Frontal cortex (tissue), 4 donors: ENCODE results near the gene SLC30A9. TPM values are rescaled to one million over a fixed set of nuclear protein-coding genes. Genes with fewer than 3 reads are reported as not detected.

ENCODE experiments used
- DNase-seq, 2 donors: peaks; one replicate each; pipeline ENCODE4 v3.0.0; 2012; ENCODE audit warnings: low spot score in 2 of 2
- FAIRE-seq: peaks from 2 replicates; lab custom pipeline; 2012; peaks lifted over from hg19 to GRCh38; lab: Jason Lieb, UNC
- total RNA-seq: library from RNA; depleted of rRNA; stranded (reverse); fragments of >200 nt; gene quantifications from one replicate; pipeline ENCODE4 v1.2.3, GENCODE V29; 2014
- donor health status: control.
- donor health status: control.
- donor health status: control.

SLC30A9 gene
- 112 TPM for total RNA-seq

- DNase-seq (peak; percentile 92 to 97), FAIRE-seq (peak; percentile 54)
These were observed at the start of gene SLC30A9 for GRCh38 chr4:41990365-41991111. TSS of gene SLC30A9 (plus strand) at chr4:41990530. CDS start at chr4:41990652, 122 bp downstream.

- DNase-seq (no peak), FAIRE-seq (no peak)
These were observed 49.5 kb upstream of the SLC30A9 start for GRCh38 chr4:41940834-41941233.

GRCh38 chr4:41943506-41943905 lies 46.8 kb upstream of the SLC30A9 start:
- no peak for DNase-seq
- FAIRE-seq: no peak

- FAIRE-seq (no peak), DNase-seq (no peak)
These were observed 46.2 kb upstream of the SLC30A9 start for GRCh38 chr4:41944089-41944488.

GRCh38 chr4:41949531-41949930 lies 40.8 kb upstream of the SLC30A9 start:
- FAIRE-seq: no peak

GRCh38 chr4:41957634-41958033 lies 32.7 kb upstream of the SLC30A9 start:
- DNase-seq: no peak

More at GRCh38 chr4:41949531-41949930, 40.8 kb upstream of the SLC30A9 start:
- DNase-seq: no peak

GRCh38 chr4:41963105-41963504 lies 27.2 kb upstream of the SLC30A9 start:
- FAIRE-seq (no peak), DNase-seq (no peak)

More at GRCh38 chr4:41957634-41958033, 32.7 kb upstream of the SLC30A9 start:
- FAIRE-seq: no peak

- FAIRE-seq (no peak), DNase-seq (no peak)
These were observed 25.9 kb upstream of the SLC30A9 start for GRCh38 chr4:41964401-41964800.

GRCh38 chr4:41967392-41967791 lies 22.9 kb upstream of the SLC30A9 start:
- FAIRE-seq (no peak), DNase-seq (no peak)

GRCh38 chr4:41969671-41970070 lies 20.7 kb upstream of the SLC30A9 start:
- FAIRE-seq (no peak), DNase-seq (no peak)

- DNase-seq (no peak), FAIRE-seq (no peak)
These were observed 15.0 kb upstream of the SLC30A9 start for GRCh38 chr4:41975341-41975740.

GRCh38 chr4:41976775-41977516 lies 13.4 kb upstream of the SLC30A9 start:
- FAIRE-seq (no peak), DNase-seq (no peak)

- DNase-seq: no peak
- no peak for FAIRE-seq
These were observed 12.6 kb upstream of the SLC30A9 start for GRCh38 chr4:41977709-41978108.

GRCh38 chr4:41981456-41981855 lies 8.9 kb upstream of the SLC30A9 start, which contains the start of gene DCAF4L1:
TSS of gene DCAF4L1 (plus strand) at chr4:41981756. CDS start at chr4:41981793, 37 bp downstream.
- DNase-seq (no peak), FAIRE-seq (no peak)

- no peak for FAIRE-seq
- no peak for DNase-seq
These were observed 7.6 kb upstream of the SLC30A9 start for GRCh38 chr4:41982716-41983115.

GRCh38 chr4:41985151-41985550 lies 5.2 kb upstream of the SLC30A9 start:
- FAIRE-seq: no peak
- no peak for DNase-seq

GRCh38 chr4:41989994-41990364 lies 351 bp upstream of the SLC30A9 start:
- FAIRE-seq: no peak

GRCh38 chr4:41991916-41992767 lies 1.8 kb downstream of the SLC30A9 start:
- FAIRE-seq (no peak), DNase-seq (no peak)

More at GRCh38 chr4:41989994-41990364, 351 bp upstream of the SLC30A9 start:
- peak in 1 of 2 donors; percentile 21 for DNase-seq

- no peak for DNase-seq
- FAIRE-seq: peak; percentile 88
These were observed 2.9 kb downstream of the SLC30A9 start for GRCh38 chr4:41992967-41993857.
